GM19238 (cell line): ENCODE results near the gene NTN3.
A peak's percentile ranks its signal among the peaks of the same experiment; 100 is the strongest.
"Not testable (repeated sequence)": the region's sequence is repeated elsewhere in the genome, so short reads cannot be mapped to it uniquely, and the experiment has no call there.

Experiments
- DNase-seq: peaks from one replicate; pipeline ENCODE4 v3.0.0; 2011; ENCODE audit warnings: low spot score; ENCODE audit not compliant: insufficient read length

NTN3 gene

DNA sequence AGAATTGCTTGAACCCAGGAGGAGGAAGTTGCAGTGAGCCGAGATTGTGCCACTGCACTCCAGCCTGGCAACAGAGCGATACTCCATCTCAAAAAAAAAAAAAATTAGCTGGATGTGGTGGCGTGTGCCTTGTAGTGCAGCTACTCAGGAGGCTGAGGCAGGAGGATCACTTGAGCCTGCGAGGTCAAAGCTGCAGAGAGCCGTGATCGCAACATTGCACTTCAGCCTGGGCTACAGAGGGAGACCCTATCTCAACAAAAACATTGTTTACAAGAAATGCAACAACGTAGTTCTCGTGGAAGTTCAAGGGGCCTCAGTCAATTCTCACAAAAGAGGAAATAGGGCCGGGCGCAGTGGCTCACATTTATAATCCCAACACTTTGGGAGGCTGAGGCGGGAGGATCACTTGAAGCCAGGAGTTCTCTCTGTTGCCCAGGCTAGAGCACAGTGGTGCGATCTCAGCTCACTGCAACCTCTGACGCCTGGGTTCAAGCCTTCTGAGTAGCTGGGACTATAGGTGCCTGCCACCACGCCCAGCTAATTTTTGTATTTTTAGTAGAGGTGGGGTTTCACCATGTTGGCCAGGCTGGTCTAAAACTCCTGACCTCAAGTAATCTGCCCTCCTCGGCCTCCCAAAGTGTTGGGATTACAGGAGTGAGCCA, 29.8 kb upstream of the NTN3 start:
- not testable (repeated sequence) for DNase-seq

DNA sequence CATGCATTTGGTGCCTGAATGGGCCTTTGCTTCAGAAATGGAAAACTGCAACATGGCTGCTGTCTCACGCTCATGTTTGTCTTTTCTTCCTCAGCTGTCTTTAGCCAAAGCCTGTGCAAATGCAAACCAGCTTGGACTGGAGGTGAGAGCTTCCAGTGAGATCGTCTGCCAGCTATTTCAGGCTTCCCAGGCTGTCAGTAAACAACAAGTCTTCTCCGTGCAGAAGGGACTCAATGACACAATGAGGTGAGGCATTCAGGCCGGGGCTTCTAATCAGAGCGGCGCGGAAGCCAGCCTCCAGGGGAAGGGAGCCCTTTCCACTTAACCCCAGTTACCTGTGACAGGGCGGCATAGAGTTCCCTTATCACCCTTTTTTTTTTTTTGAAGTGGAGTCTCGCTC, 27.5 kb upstream of the NTN3 start:
- DNase-seq = no peak

DNA sequence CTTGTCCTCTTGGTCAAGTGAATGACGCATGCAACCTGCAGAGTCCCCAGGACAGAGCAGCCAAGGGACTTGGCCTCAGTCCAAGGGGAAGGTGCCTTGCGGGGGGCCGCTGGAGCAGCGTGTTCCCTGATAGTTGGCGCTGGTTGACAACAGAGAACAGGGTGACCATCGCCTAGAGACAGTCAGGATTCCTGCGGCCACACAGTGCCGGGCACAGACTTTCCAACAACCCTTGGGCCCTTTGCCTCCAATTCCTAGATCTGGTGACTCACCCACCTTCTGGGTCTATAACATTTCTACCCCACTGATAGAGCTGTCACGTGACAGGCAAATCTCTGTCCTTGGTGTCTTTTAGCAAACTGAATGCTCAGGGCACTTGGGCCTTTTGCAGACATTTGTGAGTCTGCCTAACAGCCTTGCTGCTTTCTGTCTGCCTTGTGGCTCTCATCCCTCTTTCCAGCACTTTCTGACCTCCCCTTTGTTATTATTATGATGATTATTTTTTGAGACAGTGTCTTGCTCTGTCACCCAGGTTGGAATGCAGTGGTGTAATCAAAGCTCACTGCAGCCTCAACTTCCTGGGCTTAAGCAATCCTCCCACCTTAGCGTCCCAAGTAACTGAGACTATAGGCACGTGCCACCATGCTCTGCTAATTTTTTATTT, 23.0 kb upstream of the NTN3 start:
- DNase-seq = no peak

DNA sequence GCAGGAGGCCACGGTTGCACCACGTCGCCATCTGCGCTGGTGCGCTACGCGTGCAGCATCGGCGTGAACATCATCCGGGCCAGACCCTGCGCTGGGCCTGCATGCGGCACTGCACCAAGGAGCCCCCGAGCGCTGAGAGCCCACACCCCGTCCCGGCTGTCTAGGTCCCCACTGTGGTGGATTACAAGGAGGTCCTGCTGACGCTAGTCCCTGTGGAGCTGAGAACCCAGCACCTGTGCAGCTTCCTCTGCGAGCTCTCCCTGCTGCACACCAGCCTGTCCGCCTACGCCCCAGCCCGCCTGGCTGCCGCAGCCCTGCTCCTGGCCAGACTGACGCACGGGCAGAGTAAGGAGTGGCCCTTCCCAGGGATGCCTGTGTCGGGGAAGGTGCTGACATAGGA, 22.0 kb upstream of the NTN3 start:
- DNase-seq = no peak

DNA sequence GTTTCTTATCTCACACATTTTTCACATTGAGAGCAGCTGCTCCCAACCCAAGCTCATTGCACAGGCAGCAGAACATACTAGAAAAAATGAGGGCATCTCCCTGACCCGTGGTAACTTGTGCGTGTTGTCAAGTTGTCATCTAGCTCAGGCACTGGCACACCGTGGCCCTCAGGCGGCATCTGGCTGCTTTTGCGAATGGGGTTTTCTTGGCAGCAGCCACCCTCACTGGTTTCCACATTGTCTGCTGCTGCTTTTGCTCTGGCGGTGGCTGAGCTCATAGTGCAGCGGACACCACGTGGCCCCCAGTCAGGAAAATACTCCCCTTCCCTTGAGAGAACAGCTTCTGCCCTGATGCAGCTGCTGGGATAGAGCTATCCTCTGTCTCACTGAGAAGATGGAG, 20.6 kb upstream of the NTN3 start:
- no peak for DNase-seq

DNA sequence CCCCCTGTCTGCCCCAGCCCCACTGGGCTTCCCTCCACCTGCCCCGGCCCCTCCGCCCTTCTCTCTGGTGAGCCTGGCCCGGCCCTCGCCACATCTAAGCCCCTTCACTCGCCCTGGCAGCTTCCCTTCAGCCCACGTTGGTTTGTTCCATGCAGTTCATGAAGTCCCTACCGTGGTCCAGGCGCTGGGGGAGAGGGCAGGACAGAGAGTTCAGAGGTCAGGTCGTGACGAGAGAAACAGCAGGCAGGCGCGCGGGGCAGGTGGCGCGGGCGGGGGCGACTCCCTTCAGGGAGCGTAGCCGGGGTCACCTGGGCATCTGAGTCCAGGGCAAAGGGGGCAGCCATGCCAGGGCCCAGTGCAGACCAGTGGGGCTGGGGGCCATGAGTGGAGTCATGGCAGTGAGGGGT, 20.1 kb upstream of the NTN3 start:
- DNase-seq = no peak

DNA sequence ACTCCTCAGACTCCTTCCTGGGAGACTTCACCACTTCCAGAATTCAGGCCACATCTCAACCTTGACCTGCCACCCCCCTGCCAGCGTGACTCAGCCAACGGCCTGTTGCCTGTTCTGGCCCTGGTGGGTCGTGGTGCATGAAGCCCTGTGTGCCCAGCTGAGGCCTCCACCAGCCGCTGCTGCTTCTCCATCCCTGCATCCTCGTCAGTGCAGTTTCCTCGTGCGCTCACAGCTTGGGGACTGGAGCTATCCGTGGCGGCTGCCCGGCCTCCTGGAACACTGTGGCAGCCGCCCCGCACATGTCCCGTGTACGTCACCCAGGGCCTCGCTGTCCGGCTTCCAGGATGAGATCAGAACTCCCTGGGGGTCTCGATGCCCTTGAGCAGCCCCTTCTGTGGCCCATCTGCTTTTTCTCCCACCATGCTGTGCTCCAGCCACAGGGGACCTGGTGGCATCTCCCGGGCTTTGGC, 19.2 kb upstream of the NTN3 start:
- DNase-seq = no peak

DNA sequence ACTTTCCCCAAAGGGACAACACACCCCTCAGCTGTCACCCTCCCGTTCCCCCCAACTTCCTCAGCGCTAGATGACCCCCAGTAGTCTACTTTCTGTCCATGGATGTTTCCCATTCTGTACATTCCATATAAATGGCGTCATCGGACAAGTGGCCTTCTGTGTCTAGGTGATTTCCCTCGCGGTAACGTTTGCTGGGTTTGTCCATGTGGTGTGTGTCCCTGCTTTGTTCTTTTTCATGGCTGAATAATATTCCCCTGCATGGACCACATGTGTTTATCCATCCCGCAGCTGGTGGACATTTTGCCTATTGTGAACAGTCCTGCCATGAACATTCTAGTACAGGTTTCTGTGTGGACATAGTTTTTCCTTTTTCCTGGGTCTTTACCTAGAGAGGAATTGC, 18.4 kb upstream of the NTN3 start:
- DNase-seq = no peak

DNA sequence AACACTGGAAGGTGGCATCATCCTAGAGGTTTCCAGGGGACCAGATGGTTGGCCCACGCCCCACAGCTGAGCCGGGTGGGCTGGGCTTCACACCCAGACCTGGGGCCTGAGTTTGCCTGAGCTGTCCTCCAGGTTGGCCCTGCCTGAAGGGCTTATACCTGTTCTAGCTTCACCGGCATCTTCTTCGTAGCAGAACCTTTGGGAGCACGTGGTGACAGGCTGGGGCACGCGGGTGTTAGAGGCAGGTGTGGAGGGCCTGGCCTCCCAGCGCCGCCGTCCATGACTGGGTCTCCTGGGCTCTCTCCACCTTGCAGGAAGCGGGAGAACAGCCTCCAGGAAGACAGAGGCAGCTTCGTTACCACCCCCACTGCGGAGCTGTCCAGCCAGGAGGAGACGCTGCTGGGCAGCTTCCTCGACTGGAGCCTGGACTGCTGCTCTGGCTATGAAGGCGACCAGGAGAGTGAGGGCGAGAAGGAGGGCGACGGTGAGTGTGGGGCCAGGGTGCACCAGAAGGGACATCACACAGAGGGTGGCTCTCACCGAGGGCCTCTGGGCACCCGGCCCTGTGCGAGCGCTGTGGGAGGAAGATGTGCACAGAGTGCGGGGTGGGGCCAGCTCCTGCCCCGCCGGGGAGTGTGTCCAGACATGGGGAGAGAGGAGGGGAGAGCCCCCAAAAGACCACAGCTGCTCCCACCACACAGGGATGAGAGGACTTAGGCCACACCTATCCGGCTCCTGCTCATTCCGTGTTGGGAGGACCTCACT, 15.8 kb upstream of the NTN3 start:
- DNase-seq = no peak

DNA sequence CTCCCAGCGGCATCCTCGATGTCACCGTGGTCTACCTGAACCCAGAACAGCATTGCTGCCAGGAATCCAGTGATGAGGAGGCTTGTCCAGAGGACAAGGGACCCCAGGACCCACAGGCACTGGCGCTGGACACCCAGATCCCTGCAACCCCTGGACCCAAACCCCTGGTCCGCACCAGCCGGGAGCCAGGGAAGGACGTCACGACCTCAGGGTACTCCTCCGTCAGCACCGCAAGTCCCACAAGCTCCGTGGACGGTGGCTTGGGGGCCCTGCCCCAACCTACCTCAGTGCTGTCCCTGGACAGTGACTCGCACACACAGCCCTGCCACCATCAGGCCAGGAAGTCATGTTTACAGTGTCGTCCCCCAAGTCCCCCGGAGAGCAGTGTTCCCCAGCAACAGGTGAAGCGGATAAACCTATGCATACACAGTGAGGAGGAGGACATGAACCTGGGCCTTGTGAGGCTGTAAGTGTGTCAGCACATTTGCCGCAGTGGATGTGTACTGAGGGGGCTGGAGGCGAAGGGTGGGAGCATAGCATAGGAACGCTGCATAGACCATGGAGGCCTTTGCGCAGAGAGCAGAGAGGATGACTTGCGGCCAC, 14.4 kb upstream of the NTN3 start:
- no peak for DNase-seq

DNA sequence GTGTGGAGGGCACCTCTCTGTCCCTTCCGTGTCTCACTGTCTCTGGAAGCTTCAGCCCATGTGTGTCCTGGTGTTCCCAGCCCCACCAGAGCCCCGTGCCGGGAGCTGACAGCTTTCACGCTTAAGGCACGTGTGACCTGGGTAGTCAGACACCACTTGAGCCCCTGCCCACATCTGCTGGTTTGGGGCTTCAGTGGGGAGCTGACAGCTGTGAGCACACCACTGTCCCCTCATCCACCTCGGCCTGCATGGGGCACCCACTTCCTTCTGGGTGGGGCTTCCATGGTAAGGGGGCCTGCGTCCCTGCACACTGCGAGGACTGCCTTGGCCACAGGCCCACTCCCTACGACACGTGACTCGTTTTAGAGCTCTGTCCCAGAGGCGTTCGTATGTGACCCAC, 13.8 kb upstream of the NTN3 start:
- no peak for DNase-seq

DNA sequence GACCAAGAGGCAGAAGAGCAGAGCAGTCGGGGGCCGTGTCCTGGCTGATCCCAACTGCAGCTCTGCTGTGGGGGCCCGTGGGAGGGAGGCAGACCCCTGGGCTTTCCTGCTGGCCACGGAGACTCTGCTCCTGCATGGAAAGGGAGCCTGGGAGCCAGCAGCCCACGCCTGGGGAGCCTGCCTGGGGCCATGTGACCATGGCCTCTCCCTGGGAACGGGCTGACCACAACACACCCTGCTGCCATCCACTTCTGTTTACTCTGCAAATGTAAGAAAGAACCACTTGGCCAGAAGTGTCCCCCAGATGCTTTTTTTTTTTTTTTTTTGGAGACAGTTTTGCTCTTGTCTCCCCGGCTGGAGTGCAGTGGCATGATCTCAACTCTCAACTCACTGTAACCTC, 13.2 kb upstream of the NTN3 start:
- no peak for DNase-seq

DNA sequence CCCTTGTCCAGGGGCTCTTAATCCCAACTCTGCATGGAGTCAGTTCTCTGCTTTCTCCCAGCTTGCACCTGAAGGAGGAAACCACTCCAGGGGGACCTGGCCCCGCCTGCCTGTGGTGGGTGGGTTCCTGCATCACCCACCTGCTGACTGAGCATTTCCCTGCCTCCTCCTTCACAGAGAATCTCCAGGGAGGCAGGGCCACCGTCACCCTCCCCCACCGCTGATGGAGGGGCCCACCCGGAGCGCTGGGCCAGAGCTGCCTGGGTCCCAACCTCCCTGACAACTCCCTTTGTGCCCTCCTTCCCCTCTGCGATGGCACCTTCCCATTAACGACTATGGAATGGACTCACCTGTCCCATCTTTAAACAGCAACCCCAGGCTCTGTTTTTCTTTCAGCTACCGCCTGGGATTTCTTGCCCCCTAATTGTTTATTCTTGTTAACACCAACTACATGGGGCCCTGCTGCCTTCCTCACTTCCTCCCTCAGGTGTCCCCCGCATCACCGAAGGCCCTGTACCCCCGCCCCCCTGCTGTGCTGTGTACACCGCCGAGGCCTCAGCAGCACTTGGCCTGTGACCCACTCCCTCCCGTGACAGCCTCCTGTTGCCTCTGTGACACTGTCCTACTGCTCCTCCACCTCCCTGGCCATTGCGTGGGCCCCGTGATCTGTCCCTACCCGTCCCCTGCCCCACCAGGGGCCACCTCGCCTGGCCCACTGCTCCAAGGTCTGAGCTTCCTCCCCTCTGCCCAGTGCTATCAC, 12.0 kb upstream of the NTN3 start:
- no peak for DNase-seq

DNA sequence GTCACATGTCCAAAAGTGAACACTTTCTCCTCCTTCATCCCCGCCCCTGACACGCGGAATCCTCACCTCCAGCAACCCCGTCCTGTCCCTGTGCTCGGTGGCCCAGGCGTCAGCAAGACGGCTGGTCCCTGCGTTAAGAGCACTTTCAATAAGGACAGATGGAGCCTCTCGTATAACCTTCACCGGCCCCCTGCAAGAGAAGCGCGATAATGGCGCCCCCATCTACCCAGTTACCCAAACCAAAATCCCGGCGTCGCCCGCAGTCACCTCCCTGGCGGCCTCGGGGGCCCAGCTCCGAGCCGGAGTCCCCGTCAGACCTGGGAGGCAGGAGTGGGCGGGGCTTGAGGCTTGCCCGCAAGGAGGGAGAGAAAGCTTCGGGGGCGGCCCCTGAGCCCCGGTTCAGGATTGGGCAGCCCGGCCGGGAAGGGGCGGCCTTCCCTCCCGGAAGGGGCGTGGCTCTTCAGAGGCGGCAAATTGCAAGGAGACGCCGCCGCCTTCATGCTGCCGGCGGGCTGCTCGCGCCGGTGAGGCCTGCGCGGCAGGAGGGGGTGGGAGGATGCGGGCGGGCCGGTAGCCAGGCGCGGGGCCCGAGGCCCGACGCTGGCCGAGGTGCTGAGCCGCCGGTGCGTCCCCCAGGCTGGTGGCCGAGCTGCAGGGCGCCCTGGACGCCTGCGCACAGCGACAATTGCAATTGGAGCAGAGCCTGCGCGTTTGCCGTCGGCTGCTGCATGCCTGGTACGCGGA, 11.3 kb upstream of the NTN3 start, which contains the start of gene TEDC2:
TEDC2 (plus strand) TSS at position 463 of the 744 bp plus-strand sequence; CDS start at position 499, 36 bp downstream.
- DNase-seq = peak; percentile 100

DNA sequence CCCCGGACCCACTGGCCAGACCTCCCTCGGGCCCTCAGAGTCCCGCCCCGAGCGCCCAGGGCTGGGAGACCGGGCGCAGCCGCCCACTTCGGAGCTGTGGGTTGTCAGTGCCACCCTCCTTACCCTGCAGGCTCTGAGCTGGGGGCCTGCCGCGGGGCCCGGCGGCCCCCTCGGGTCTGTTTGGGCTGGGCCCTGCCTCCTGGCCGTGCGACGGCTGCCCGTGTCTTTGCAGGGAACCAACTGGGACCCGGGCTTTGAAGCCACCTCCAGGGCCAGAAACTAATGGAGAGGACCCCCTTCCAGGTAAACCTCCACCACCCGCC, 10.7 kb upstream of the NTN3 start:
- DNase-seq = no peak

DNA sequence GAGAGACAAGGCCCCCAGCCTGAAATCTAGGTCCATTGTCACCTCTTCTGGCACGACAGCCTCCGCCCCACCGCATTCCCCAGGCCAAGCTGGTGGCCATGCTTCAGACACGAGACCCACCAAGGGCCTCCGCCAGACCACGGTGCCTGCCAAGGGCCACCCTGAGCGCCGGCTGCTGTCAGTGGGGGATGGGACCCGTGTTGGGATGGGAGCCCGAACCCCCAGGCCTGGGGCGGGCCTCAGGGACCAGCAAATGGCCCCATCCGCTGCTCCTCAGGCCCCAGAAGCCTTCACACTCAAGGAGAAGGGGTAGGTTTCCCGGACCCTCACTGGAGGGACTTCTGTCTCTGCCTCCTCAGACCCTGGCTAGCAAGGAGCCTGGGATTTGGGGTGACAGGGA, 10.2 kb upstream of the NTN3 start:
- DNase-seq = no peak

DNA sequence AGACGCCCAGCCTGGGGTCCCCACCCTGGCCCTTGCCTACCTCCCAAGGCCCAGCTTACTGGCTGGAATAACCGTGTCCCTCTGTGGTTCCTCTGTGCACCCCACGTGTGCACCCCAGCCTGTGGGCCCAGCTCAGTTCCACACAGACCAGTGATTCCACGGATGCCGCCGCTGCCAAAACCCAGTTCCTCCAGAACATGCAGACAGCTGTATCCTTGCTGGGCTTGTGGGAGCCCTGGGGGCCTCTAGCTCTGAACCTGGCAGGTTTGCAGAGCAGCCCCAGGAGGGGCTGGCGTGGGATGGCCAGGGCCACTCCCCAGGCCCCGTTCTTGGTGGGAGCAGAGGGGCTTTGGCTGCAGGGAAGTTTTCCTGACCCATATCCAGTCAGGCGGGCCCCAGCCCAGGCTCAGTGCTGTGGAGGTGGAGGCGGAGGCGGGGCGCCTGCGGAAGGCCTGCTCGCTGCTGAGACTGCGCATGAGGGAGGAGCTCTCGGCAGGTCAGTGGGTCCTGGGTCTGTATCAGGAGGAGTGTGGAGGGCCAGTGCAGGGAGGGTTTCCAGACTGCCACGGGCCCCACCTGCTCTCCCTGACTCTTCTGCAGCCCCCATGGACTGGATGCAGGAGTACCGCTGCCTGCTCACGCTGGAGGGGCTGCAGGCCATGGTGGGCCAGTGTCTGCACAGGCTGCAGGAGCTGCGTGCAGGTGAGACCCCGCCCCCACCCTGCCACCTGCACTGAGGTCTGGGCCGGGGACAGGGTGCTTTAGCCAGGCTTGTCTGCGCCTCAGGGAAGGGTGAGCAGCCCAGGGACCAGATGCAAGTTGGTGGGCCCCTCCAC, 8.8 kb upstream of the NTN3 start:
- no peak for DNase-seq

DNA sequence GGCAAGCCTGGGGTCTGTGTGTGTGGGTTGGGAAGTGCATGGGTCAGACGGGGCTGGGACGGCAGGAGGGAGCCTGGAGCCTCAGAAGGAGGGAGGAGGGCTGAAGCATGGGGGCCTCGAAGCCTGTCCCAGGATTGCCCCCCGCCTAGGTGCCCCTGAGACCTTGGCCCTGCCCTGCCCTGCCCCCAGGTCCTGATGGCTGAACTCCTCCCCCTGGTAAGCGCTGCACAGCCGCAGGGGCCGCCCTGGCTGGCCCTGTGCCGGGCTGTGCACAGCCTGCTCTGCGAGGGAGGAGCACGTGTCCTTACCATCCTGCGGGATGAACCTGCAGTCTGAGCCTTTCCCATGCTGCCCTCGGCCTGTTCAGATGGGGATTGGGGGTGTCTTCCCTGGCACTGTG, 6.8 kb upstream of the NTN3 start:
- DNase-seq = no peak

DNA sequence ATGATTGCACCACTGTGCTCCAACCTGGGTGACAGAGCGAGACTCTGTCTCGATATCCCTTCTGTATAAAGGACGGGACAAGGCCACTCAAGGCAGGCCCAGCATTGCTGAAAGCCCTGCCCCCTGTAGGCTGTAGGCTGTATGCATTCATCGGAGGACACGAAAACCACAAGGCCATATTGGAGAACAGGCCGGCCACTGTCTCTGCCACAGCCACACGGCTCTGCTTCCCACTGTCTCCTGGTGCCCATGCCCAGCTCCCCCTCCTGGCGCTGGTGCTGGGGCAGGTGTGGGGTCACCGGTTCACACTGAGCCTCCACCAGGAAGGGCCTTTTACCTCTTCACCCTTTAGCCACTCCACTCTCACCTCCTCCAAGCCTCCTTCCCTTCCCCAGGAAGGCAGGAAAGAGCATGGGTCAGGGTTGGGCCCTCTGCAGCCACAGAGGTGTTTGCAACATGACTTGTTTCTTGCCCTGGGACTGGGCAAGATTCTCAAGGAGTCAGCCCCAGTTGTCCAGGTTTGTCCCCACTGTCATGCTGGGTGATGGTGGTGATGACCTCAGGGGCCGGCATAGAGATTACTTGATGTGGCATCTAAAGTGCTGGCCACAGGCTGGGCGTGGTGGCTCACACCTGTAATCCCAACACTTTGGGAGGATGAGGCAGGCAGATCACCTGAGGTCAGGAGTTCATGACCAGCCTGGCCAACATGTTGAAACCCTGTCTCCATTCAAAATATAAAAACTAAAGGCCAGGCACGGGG, 5.3 kb upstream of the NTN3 start:
- no peak for DNase-seq
